Keratinocyte (primary cell): ENCODE results near the gene MYDGF. TPM values are rescaled to one million over a fixed set of nuclear protein-coding genes. Genes with fewer than 3 reads are reported as not detected.

Experiments used
- DNase-seq: peaks from one replicate; pipeline ENCODE4 v3.0.0-alpha.2; 2011; ENCODE audit warnings: low read depth, missing footprints, low spot score
- FAIRE-seq: peaks from 2 replicates; lab custom pipeline; 2011; peaks lifted over from hg19 to GRCh38; lab: Jason Lieb, UNC
- H2AFZ ChIP-seq: 2 replicates; pipeline ENCODE4 v1.6.0; 2012; ENCODE audit warnings: low read length, control low read depth, inconsistent platforms; ENCODE audit not compliant: control insufficient read depth
- H3K27ac ChIP-seq: 2 replicates; pipeline ENCODE4 v1.5.1; 2011; ENCODE audit warnings: low read length; ENCODE audit not compliant: control insufficient read depth, insufficient read depth
- H3K27me3 ChIP-seq: 3 replicates; pipeline ENCODE4 v1.6.0; 2011; ENCODE audit warnings: low read length; ENCODE audit not compliant: control insufficient read depth, insufficient read depth; ENCODE audit errors: extremely low read depth
- H3K36me3 ChIP-seq, 2 experiments: 2 replicates in 1 of 2; 3 replicates in 1 of 2; pipeline ENCODE4 v1.5.1; 2011; ENCODE audit warnings: low read length in 2 of 2, mild to moderate bottlenecking in 1 of 2; ENCODE audit not compliant: control insufficient read depth in 2 of 2, insufficient read depth in 2 of 2; ENCODE audit errors: extremely low read depth in 1 of 2
- H3K4me1 ChIP-seq: 3 replicates; pipeline ENCODE4 v1.5.1; 2011; ENCODE audit warnings: low read length; ENCODE audit not compliant: control insufficient read depth, insufficient read depth; ENCODE audit errors: extremely low read depth
- H3K4me2 ChIP-seq: 3 replicates; pipeline ENCODE4 v1.6.0; 2011; ENCODE audit warnings: low read depth, low read length; ENCODE audit not compliant: control insufficient read depth, insufficient read depth; ENCODE audit errors: extremely low read depth
- H3K4me3 ChIP-seq, 3 experiments: fragments of 200-600 bp in 1 of 3; sonication (generic) in 1 of 3; 2 replicates in 2 of 3; 3 replicates in 1 of 3; pipeline ENCODE4 v1.5.1; 2011 to 2016; ENCODE audit warnings: low read length in 3 of 3, mild to moderate bottlenecking in 3 of 3, control low read depth in 2 of 3, inconsistent platforms in 1 of 3, low read depth in 1 of 3, mixed read lengths in 1 of 3, mixed run types in 1 of 3, moderate library complexity in 1 of 3; ENCODE audit not compliant: control insufficient read depth in 2 of 3, insufficient read depth in 2 of 3; ENCODE audit errors: extremely low read depth in 1 of 3
- H3K79me2 ChIP-seq: 2 replicates; pipeline ENCODE4 v1.6.0; 2012; ENCODE audit warnings: low read length; ENCODE audit not compliant: control insufficient read depth, insufficient read depth
- H3K9ac ChIP-seq: 3 replicates; pipeline ENCODE4 v1.6.0; 2011; ENCODE audit warnings: low read length; ENCODE audit not compliant: control insufficient read depth, insufficient read depth; ENCODE audit errors: extremely low read depth
- H3K9me1 ChIP-seq: 3 replicates; pipeline ENCODE4 v1.6.0; 2011; ENCODE audit warnings: low read length; ENCODE audit not compliant: control insufficient read depth, insufficient read depth; ENCODE audit errors: extremely low read depth
- H3K9me3 ChIP-seq: 2 replicates; pipeline ENCODE4 v1.5.1; 2012; ENCODE audit warnings: low read depth, low read length; ENCODE audit not compliant: control insufficient read depth
- H4K20me1 ChIP-seq: 3 replicates; pipeline ENCODE4 v1.6.0; 2011; ENCODE audit warnings: low read length; ENCODE audit not compliant: control insufficient read depth, insufficient read depth; ENCODE audit errors: extremely low read depth
- EZH2 ChIP-seq: IDR thresholded peaks from one replicate; pipeline ENCODE4 v1.6.1; 2012; ENCODE audit warnings: inconsistent platforms, mild to moderate bottlenecking, low read length, moderate library complexity
- dilution Hi-C: fragments of 300-500 bp; cut with MboI; formaldehyde crosslinking; loops from one replicate; pipeline ENCODE4 v1.7.0; 2020; ENCODE audit warnings: low sequenced_read_pairs; ENCODE audit not compliant: extremely low pct_ligation_motif_present
- polyA plus RNA-seq, 5 experiments: library from polyadenylated mRNA; depleted of rRNA in 3 of 5; stranded (reverse) in 3 of 5; stranded (forward) in 1 of 5; unstranded in 1 of 5; fragments of >200 nt; gene quantifications; 1 replicate in 1 of 5; 2 replicates in 3 of 5; 3 replicates in 1 of 5; pipeline versions ENCODE4 v1.2.1 to v1.2.3, GENCODE V29; 2011 to 2012; ENCODE audit warnings: missing spikeins in 2 of 5, low read depth in 1 of 5, low replicate concordance in 1 of 5
- TF ChIP-seq, protein P1 (sequence below), 3 experiments: IDR thresholded peaks in 1 of 3; conservative IDR thresholded peaks in 1 of 3; optimal IDR thresholded peaks in 1 of 3; 2 replicates in 2 of 3; 3 replicates in 1 of 3; pipeline versions ENCODE3 to v1.5.1; 2011; ENCODE audit warnings: low read length in 3 of 3, mild to moderate bottlenecking in 3 of 3, moderate library complexity in 2 of 3, control low read depth in 1 of 3, inconsistent platforms in 1 of 3; ENCODE audit not compliant: insufficient read depth in 2 of 3; ENCODE audit errors: extremely low read depth in 1 of 3

Gene MYDGF
- polyA plus RNA-seq, 1 donor (not counting 4 experiments of a cell fraction or from before 2014, with no cell fraction given), result 85.9 TPM

DNA sequence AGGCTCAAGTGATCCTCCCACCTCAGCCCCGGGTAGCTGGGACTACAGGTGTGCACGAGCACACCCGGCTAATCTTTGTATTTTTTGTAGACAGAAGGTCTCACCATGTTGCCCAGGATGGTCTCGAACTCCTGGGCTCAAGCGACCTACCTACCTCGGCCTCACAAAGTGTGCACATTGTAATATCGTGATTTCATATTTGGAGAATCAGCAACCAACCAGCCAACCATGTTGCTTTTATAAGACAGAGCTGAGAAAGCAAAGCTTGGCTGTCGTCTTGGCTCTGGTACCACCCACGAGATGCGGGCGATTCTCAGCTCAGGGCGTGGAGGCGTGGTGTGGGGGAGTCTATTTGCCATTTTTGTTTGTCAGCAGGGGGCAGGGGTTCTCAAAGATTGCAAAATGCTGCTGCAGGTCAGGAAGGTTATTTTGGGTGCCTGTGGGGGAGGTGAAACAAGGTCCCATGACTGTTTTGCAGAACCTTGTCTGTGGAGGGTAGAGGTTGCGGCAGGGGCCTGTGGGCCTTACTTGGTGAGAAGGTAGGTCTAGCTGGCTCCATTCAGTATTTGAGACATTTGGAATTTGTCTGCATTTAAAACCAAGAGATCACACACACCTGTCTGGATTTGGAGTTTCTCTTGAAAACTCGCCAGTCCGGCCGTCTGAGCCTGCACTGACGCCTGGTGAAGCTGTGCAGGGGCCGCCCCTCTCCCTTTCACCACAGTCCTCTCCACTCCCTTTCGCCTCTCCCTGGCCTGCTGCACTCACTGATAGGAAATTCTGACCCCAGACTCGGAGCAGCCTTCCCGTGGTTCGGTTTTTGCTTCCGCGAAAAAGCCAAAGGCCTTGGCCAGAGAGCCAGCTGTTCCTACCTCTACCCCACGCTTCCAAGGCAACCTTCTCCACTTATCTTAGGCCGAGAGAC lies 15.4 kb downstream of the MYDGF start:
- Histone ChIP-seq H3K4me2 (no peak overlapping the region), H3K9me3 (no peaks in the 10 kb centered on the region), H3K9ac (no peak overlapping the region), H3K9me1 (no peaks in the 10 kb centered on the region), H3K27me3 (no peaks in the 10 kb centered on the region), H3K36me3 (peaks cover 24 to 40% of the 10 kb centered on the region in 2 experiments), H2AFZ (no peak overlapping the region), H3K4me3 (no peak overlapping the region), H3K4me1 (no peaks in the 10 kb centered on the region), H3K79me2 (no peaks in the 10 kb centered on the region), H3K27ac (no peak overlapping the region), H4K20me1 (no peaks in the 10 kb centered on the region)
- FAIRE-seq, result no peak
- dilution Hi-C loops, result no loop called here
- no peak for DNase-seq
- no peak for TF ChIP-seq EZH2
- TF ChIP-seq, protein P1, sequence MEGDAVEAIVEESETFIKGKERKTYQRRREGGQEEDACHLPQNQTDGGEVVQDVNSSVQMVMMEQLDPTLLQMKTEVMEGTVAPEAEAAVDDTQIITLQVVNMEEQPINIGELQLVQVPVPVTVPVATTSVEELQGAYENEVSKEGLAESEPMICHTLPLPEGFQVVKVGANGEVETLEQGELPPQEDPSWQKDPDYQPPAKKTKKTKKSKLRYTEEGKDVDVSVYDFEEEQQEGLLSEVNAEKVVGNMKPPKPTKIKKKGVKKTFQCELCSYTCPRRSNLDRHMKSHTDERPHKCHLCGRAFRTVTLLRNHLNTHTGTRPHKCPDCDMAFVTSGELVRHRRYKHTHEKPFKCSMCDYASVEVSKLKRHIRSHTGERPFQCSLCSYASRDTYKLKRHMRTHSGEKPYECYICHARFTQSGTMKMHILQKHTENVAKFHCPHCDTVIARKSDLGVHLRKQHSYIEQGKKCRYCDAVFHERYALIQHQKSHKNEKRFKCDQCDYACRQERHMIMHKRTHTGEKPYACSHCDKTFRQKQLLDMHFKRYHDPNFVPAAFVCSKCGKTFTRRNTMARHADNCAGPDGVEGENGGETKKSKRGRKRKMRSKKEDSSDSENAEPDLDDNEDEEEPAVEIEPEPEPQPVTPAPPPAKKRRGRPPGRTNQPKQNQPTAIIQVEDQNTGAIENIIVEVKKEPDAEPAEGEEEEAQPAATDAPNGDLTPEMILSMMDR (optimal IDR thresholded peaks at IDR 0.05 in 1 of 3, IDR thresholded peaks at IDR 0.05 in 1 of 3, conservative IDR thresholded peaks at IDR 0.05 in 1 of 3; ENCODE audit: extremely low read depth in 1 of 3, insufficient read depth in 2 of 3, low read length in 3 of 3), result no peak

- H3K9me1 ChIP-seq, result no peaks in the 10 kb centered on the region
- no peaks in the 10 kb centered on the region for H3K4me1 ChIP-seq
- dilution Hi-C loops, result no loop called here
- H3K9me3 ChIP-seq, result no peaks in the 10 kb centered on the region
- FAIRE-seq (no peak), DNase-seq (no peak)
- no peak overlapping the region for H3K4me3 ChIP-seq
- H4K20me1 ChIP-seq, result peaks cover 3% of the 10 kb centered on the region
- no peaks in the 10 kb centered on the region for H3K27me3 ChIP-seq
- peaks cover 19 to 42% of the 10 kb centered on the region in 2 experiments for H3K36me3 ChIP-seq
- no peak overlapping the region for H3K4me2 ChIP-seq
- no peak overlapping the region for H2AFZ ChIP-seq
- H3K9ac ChIP-seq, result no peak overlapping the region
- H3K79me2 ChIP-seq, result peaks cover 3% of the 10 kb centered on the region
- H3K27ac ChIP-seq, result no peak overlapping the region
- TF ChIP-seq, protein P1 (optimal IDR thresholded peaks at IDR 0.05 in 1 of 3, IDR thresholded peaks at IDR 0.05 in 1 of 3, conservative IDR thresholded peaks at IDR 0.05 in 1 of 3; ENCODE audit: extremely low read depth in 1 of 3, insufficient read depth in 2 of 3, low read length in 3 of 3), result no peak
- no peak for TF ChIP-seq EZH2
Observed at GRCh38 chr19:4653793-4654436, 16.2 kb downstream of the MYDGF start.
